ENCODE data around the gene NFIX.

NFIX gene

GRCh38 chr19:13117772-13118423 is 122.6 kb downstream of the NFIX start, which contains the start of gene NACC1:
NACC1 (plus strand) TSS chr19:13118264; CDS start chr19:13135208, 16,944 bp downstream.
- DNase-seq: peak in 55 of 56 donors; percentile 20 to 94 (median 79)

DNA sequence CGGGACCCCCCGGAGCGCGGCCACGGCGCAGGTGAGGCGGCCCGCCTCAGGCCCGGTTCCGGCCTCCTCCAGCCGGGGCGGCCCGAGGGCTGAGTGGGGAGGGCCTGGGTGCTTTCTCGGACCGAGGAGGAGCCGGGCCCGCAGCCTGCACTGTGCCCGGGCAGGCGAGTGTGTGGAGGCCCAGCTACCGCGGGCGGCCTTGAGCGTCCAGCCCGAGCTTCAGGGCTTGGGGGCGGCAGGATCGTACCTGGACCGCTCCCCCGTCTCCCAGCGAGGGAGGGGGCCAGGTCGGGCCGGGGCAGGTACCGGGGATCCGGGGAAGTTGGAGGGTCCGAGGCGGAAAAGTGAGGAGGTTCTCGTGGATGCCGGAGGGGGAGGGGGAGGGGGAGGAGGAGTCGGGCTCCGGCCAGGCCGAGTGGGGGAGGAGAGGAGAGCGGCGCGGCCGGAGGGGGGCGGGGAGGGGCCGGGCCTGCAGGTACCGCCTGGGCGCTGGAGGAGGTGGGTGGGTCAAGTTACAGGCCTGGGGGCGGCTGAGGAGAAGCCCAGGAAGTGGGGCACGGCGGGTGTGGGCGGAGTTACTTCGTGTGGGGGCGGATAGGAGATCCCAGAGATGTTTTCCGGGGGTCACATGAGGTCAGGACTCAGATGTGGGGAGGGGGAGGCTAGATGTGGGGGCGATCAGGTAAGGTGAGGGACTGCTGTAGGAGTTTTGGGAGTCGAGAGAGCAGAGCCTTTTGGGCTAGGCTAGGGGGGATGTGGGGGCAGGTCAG is 123.3 kb downstream of the NFIX start:
- DNase-seq: peak in 3 of 56 donors; percentile 15 to 26 (median 15)

DNA sequence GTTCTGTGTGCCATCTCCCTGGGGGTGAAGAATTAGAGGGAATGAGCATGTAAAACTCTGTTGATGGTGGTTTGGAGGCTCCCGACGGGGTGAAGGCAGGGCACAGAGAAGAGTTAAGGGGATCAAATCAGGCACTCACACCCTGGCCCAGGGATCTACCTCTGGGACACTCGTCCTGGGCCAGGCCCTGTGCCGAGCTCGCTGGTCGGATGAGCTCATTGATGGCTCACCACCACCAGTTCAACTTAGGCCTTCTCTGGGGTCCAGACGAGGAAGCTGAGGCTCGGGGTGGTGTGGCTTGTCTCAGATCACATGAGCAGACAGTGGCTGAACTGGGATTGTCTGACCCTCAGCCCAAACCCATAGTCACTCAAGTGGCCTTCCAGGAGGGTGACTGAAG is 124.4 kb downstream of the NFIX start:
- DNase-seq: no peak

GRCh38 chr19:13120031-13120430 is 124.8 kb downstream of the NFIX start:
- DNase-seq: no peak

DNA sequence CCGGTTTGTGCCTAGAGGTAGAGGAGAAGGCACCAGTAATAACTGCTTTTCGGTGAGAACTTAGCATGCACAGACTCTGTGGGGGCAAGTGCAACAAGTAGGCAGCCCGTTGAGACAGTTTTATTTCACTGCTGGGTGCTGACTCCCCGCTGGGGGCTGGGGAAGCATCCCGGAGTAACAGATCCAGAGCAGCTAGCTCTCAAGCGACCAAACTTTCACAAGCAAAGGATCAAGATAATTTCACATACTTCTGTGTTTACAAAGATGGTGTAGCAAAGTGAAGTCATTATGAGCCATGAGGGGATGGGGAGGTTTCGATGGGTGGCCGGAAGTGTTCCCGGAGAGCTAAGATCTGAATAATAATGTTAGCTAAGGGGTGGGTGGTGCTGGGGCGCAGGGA is 125.5 kb downstream of the NFIX start:
- DNase-seq: no peak

GRCh38 chr19:13121551-13122274 is 126.4 kb downstream of the NFIX start:
- DNase-seq: no peak

- no peak for DNase-seq
Measured at GRCh38 chr19:13122275-13122878, 127.1 kb downstream of the NFIX start.

DNA sequence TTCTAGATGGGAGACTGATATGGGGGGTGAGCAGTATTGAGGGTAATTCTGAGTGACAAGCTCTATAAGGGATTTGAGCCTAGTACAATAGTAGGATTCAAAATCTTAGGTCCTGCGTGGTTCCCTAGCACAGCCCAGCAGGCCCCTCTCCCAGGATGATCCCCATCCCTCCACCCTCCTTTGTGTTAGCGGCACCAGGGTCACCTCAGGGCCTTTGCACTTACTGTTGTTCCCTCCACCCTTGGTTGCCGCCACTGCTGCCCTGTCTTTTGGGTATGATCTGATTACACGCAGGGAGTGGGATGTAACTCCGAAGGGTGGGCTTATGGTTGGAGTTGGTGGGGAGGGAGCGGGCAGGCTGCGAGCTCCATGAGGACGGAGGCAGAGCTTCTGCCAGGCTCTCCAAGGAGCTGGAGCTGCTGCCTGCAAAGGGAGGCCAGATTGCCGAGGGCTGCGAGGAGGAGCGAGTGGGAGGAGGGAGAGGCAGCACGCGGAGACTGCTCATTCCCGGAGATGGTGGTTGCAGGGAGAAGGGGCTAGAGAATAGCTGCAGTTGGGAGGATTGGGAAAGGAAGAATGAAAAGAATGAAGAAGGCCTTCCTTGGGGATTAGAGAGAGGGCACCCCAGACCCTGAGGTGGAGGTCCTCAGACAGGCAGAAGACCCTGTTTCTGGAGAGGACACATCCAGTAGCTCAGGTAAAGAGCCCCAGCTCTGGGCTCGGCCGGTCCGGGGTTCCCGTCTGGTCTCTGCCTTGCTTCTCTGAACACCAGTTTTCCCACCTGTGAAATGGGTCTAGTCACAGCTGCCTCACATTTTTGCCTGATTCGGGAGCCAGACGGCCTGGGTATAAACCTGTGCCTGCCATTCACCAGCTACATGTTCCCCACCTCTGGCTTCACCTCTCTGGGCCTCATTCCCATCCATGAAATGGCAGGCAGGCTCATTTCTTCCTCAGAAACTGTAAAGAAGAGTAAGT is 128.0 kb downstream of the NFIX start:
- DNase-seq: peak in 14 of 56 donors; percentile 10 to 57 (median 32)

GRCh38 chr19:13127051-13127450 is 131.8 kb downstream of the NFIX start:
- no peak for DNase-seq

DNA sequence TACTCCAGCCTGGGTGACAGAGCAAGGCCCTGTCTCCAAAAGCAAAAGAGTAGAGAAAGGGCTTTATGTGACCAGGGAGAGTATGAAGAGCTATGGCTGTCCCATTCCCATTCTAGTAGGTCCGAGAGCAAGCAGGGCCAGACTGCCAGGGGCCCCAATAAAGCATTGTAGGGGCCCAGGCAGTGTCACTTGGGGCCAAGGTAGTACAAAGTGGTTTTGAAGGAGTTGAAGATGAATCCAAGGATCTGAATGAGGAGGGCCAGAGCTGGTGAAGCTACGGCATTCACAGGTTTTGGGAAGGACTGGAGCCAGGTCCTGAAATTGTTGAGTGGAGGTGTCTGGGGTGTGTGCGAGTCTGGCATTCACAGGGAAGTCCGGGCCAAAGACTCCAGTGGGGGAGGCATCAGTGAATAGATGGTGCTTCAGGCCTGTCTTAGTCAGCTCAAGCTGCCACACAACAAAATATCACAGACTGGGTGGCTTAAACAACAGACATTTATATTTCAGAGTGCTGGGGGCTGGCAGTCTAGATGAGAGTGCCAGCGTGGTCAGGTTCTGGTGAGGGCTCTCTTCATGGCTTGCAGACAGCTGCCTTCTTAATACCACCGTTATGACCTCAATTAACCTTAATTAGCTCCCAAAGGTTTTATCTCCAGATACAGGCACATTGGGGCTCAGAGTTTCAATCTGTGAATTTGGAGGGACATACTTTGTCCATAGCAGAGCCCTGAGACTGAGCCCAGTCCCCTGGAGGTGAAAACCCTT is 132.7 kb downstream of the NFIX start:
- DNase-seq: no peak

DNA sequence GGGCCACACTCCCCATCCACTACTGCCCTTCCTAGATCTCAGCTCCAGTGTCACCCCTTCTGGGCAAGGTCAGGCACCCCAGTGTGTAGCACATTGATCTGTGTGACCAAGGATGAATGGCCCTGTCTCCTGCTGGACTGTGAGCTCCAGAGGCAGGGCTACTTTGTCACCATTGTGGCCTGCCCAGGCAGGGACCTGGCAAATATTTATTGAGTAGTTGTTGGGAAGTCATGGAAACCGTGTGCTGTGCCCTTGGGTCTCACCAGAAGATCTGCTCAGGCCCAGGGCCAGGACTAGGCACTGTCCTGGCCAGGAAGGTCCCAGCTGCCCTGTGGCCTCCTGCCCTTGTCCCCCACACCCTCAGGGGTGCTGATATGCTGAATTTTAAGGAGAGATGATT is 133.3 kb downstream of the NFIX start:
- no peak for DNase-seq

DNA sequence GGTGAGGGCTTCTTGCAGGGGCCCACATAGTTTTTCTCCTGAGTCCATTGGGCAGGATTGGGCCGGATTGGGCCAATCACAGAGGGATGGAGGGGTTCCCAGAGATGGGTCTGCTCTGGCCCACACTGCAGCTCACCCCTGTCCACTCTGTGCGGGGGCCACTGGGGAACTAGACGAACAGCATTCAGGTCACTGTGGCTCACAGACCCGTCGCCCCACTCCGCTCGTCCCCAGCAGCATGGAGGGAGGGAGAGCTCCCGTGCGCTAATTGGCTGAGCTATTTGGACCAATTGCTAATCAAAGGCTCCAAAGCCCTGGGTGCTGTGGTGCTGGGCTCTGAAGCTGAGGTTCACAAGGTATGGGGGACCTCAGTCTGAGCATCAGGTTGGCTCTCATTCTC is 134.1 kb downstream of the NFIX start:
- DNase-seq: no peak

DNA sequence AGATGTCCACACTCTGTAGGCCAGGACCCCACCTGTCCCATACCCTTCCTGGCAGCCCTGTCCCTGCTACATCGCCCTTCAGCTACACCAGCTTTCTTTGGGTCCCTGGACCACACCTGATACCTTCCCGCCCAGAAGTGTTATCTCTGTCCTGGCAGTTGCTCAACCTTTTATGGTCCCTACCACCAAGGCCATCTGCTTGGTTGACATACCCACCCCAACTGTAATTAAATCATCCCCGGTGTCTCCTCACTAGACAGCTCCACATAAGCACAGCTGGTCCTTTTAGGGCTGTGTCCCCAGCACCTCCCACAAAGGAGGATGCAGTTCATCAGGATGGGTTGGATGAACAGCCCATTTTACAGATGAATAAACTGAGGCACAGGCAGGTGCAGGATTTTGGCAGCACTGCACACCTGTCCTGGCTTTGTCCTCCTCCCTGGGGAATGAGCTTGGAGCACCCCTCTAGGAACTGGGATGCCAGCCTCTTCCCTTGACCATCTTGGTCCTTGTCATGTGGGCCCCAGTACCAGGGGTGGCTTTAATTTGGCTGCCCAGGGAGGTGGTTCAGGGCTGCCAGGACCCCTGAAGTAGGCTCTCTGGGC is 135.7 kb downstream of the NFIX start:
- DNase-seq: no peak

GRCh38 chr19:13132471-13133180 is 137.4 kb downstream of the NFIX start:
- DNase-seq: no peak

GRCh38 chr19:13133241-13133870 is 138.1 kb downstream of the NFIX start:
- peak in 11 of 56 donors; percentile 3 to 53 (median 22) for DNase-seq

DNA sequence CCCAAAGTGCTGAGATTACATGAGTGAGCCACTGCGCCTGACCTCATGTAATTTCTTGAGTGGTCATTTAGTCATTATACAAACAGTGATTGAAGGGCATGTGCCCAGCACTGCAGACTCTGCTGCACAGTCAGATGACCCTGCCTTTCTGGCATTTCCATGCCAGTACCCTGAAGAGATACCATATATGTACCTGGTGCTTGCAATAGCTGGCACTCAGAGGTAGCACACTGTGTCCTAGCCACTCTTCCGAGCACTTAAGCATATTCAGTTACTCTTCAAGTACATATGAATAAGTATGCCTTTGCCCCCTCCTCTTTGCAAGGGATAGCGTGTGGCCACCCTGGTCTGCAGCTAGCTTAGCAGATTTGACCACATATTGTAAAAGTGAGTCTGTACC is 139.4 kb downstream of the NFIX start:
- no peak for DNase-seq

- peak in 3 of 56 donors; percentile 10 to 22 (median 22) for DNase-seq
Measured at GRCh38 chr19:13135068-13136062, 140.1 kb downstream of the NFIX start.
